ENCODE measurements around the gene SGO2.
"Not testable (repeated sequence)": the region's sequence is repeated elsewhere in the genome, so short reads cannot be mapped to it uniquely, and the experiment has no call there.

Gene SGO2

DNA sequence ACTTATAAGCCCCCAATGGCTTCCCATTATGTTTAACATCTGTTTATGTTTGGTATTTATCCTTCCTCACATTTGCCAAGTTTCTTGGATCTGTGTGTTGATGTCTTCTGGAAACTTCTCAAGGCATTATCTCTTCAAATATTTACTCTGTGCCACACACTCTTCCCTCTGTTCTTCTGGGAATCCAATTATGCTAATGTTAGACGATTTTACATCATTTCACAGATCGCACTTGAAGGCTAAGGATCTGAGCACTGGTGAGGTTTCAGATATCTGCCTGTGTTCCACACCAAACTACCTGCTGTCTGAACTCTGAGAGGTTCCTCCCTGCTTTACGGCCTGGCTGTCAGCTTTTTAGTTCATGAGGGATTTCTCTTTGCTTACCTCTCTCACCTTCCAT is 69.9 kb downstream of the SGO2 start:
- no peak for DNase-seq

DNA sequence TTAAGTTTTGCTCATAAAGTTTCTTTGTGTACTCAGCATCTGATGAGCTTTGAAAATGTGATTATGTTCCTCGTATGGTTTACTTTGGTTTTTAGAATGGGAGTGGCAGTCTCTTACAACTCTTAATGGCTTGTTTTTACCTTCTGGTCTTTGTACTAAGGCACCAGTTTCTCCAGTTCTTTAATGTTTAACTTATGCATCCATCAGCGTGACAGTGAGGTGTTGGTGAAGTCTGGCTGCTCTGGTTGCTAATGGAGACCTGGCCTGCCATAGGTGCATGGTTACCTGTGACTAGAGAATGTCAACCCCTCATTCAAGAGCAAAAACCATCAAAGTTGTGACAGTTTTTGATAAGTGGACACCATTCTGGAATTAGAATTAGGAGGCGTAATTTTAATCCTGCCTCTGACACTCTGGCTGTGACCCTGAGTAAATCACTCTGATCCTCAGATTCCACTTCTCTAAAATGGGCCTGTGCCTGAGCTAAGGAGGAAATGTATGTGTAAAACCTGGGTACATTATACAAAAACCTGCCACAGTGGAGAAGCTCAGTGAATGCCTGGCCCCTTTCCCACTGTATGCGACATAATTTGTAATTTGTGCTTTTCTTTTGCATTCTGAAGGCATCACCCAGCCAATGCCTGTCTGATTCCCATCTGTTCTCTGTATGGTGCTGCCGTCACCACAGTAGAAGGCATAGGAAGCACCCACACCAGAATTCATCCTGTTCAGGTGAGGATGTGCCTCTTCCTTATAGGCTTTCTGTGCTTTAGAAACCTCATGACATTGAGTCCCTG is 71.0 kb downstream of the SGO2 start:
- no peak for DNase-seq

DNA sequence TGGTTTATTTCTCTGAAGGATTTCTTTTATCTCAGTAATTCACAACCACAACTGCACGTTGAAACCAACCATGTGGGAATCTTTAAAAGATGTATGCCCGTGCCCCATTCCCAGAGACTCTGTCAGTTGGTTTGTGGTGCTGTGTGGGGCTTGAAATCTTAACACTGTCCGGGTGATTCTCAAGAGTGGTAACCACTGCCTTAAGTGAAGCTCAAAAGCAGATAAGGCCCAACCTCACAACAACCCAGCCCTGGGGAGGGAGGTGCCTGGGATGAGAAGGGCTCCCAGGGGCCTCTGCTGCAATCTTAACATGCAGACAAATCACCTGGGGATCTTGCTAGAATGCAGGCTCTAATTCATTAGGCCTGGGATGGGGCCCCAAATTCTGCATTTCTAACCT is 73.2 kb downstream of the SGO2 start:
- DNase-seq = no peak

DNA sequence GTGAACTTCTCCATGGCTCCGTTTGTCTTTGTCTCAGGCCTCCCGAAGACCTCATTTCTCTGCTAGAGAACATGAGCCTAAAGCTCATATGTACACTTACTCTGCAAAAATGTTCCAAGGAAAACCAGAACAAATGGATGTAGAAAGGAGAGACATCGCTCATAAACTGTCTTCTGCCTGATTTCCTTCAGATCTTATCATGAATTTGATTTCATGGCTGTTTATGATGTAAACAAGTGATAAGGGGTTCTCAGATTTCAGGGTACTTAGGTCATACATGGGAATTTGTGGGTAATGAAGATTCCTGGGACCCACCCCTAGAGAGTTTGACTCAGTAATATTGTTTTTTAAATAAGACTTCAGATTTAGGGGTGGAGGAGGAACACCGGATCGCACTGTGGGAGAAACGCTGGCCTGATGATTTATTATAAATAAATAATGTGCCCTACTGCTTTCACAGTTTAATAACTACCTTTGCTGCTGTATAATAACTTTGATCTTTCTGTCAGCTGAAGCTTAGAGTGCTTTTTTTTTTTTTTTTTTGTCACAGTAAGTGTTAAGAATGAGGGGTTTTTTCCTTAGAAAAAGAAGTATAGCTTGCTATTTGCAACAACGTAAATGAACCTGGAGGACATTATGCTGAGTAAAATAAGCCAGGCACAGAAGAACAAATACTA is 74.7 kb downstream of the SGO2 start:
- DNase-seq = no peak

DNA sequence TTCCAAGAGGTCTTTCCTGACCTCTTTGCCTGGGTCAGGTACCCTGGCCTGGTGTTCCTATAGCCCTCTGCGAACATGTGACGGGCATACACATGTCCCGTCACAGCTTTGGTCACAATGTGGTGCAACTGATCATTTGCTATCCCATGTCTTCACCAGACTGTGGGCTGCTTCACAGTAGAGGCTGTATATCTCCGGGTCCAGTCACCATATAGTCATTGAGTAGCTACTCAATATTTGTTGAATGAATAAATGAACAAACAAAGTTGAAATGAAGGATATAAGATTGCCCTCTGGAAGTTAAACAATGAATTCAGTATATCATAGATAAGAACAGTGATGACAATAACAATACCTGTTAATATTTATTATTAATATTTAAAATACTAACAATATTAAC is 76.6 kb downstream of the SGO2 start:
- DNase-seq = no peak

DNA sequence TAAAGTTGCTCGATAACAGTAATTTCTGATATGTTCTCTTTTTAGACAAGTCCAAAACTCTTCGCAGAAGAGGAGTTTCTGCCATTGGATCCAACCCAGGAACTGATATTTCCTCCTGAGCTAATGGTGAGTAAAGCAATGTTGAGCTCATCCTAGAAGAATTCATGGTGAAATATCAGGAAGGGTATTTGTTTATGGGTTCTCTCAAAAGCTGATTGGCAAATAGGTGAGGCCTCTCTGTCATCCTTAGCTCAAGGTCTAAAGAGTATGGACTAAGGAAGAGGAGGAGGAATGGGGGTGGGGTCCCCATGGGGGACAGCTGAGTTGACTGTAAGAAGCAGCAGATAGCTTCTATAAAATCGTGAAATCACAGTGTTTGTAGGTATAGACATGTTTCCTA is 78.0 kb downstream of the SGO2 start:
- DNase-seq = no peak

DNA sequence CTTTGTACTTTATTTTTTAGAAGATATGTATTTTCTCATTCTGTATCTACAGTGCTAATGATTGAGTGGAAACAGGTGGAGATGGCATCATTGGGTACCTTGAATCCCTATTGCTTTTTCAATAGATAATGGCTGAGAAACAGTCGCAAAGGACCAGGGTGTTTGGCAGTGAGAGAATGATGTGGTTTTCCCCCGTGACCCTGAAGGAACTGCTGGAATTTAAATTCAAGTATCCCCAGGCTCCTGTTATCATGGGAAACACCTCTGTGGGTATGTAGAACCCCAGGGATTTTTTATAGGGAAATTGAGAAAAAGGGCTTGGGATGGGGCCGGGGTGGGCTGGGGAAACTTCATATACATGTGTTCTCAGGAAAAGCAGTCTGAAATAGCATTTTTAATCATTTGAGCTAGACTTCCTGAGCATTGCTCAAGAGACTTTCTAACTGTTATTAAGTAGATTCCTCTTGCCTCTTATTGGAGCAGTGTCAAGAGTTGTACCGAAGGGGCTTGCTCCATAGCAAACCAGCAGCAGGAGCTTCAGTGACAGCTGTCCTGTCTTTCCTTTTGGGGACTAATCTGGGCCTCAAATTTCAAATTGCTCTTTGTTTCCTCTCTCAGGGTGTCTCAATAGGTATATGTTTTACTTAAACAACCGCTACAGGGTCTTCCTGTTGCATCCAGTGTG is 78.7 kb downstream of the SGO2 start:
- DNase-seq = no peak

DNA sequence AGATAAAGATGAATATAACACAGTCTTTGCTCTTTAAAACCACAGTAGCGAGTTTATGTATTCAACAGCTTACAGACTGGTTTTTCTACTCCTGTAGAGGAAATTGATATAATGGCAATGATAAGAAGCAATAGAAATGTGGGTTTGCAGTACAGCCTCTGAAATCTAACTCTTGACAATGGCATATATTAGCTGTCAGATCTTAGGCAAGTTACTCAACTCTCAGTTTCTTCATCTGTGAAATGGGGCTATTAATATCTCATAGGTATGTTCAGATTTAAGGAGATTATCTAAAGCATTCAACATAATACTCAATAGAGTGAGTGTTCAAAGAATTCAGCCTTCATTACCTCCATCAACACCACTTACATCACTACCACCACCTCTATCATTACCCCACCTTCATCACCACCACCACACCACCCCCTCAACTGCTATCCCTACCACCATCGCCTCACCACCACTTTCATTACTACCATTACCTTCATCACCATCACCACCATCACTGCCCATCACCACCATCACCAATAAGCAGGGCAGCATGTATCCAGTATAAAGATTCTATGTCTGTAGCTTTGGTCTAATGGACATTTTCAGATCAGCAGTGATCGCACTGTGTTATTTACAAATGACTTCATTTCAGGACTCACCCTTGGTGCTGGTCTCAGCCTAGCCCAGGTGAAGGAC is 82.5 kb downstream of the SGO2 start:
- no peak for DNase-seq

DNA sequence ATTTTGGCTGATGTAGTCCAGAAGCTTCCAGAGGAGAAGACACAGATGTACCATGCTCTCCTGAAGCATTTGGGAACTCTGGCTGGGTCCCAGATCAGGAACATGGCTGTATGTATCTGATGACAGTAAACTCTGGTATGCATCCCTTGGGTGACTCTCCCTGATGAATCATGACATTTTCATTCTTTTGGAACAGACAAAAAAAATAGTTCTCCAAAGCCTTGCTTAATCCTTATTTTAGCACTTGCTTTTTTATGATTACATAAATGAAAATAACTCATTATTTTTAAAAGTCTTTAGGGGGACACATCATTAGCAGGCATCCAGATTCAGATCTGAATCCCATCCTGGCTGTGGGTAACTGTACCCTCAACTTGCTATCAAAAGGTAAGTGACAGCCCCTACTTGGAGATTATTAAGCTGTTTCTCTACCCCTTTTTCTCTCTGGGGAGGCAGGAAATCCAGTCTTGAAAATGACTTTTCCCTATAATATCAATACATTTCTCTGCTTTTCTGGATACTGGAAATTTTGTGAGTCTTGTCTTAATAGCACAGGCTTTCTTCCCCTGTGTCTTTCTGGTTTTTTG is 83.1 kb downstream of the SGO2 start:
- DNase-seq = no peak

DNA sequence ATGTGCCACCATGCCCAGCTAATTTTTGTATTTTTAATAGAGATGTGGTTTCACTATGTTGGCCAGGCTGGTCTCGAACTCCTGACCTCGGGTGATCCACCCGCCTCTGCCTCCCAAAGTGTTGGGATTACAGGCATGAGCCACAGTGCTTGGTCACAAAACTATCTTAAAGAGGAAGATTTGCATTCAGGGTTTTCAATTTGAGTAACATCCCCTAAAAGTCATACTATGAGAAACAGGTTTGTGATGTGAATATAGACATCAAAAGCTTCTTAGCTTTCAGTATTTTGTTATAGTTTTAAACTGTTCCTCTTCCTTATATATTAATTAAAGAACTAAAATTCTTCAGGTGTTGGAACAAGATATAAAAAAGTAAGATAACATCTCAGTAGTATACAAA is 84.2 kb downstream of the SGO2 start:
- not testable (repeated sequence) for DNase-seq

DNA sequence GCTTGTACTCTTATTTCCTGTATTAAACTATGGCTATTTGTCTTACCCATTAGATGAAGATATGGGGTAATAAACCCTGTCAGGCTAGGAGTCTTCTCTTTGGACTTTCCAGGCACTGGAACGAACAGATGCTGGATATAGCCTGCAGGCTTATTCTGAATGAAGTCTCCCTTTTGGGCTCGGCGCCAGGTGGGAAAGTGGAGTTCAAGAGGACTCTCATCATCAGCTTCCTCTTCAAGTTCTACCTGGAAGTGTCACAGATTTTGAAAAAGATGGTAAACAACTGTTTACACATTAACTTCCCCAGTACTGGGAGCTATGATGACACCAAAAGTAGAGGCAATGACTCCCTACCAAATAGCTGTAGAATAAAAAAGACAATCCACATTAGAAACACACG is 87.7 kb downstream of the SGO2 start:
- DNase-seq = no peak

DNA sequence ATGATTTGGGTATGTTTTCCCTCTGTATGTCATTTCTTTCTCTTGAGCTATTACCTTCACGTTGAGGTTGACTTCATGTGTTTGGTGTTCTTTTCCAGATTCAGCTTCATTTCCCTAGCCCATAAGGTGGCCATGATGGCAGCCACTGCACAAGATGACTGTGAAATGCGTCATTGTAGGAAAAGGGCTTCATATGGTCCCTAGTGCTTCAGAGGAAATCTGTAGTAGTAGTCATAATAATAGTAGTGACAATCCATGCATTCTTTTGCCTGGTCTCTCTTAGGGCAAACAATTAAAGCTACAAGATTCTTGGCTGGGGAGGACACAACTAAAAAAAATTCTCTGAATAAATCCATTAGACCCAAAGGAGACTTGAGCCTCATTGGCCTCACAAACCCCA is 88.2 kb downstream of the SGO2 start:
- no peak for DNase-seq

DNA sequence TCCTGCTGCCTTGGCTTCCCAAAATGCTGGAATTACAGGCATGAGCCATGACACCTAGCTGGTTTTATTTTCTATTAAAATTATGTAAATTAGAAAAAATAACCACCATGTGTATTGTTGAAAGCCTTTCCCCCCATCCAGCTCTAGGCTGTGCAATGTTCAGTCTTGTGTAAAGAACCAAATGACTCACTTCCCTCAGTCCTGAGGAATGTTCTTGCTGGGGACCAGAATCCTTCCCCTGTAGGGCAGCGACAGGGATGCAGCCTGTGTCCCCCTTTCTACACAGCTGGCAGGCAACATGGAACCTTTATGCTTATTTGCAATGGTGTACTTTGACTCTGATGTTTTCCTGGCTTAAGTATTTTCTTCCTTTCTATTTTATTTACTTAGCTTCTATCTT is 89.2 kb downstream of the SGO2 start:
- no peak for DNase-seq

DNA sequence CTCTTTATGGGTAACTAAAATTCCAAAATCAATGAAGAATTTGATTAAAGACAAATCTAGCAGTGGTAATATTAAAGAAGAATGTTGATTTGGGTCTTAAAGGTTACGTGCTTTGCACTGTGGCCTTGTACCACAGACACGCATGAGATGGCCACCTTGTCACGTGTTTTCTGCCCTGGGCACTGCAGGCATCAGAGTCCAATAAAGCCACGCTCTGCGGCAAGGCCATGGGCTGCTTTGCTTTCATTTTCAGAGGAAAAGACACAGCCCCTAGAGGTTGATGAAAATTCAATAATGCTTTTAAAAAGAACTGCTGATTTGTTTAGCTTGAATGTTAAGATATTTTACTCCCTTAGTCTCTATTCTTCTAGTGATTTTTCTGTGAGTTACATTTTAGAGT is 90.2 kb downstream of the SGO2 start:
- DNase-seq = no peak

DNA sequence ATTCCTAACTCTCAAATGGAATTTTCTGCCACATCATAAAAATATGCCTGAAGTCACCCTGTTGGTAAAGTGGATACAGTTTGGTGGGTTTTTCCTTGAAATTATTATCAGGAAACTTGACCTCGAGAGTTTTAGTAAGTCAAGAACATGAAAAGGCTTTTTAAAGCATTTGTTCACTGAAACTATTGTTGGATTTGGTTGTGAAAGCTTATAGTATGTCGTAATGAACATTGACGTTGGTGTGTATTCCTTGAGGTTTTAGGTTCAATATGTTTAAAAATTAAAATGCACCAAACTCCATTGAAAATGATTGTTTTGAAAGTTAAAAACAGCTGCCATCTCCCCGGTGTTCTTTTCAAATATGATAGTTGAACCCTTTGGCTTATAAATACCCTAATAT is 90.6 kb downstream of the SGO2 start:
- no peak for DNase-seq

DNA sequence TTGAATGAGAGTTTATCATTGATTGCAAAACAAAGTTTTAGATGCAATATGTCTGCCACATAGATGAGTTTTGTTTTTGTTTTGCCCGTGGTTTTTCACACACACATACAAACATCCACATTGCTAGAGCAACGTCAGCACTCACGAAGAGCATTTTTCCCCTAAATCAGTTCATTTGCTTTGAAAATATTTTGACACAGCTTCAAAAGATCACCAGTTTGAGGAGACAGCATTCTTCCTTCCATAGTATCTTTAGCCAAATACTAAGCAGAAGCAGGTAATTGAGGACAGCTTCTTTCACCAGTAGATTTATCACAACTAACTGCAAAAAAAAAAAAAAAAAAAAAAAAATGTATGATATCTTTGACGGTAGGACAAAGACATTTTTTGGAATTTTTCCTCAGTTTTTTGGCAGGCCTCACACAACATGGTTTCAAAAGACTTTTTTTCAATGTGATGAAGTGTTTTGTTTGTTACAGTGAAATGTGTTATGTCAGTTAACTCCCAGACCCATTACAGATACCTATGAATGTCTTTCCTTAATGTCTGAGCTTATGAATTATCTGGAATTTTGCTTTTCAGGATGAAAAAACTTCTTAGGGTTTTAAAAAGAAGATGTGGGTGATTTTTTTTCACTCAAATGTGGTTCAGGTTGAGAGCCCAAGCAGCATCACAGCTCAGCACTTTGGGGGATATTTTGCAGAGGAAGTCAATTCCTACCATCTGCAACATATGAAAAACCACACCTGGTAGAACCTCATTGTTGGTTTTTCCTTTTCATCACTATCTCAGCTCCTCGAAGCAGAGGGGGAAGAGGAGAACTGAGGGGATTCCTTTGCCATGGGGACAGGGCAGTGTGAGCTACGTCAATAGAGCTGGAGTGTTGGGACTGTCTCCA is 91.4 kb downstream of the SGO2 start:
- DNase-seq = no peak

DNA sequence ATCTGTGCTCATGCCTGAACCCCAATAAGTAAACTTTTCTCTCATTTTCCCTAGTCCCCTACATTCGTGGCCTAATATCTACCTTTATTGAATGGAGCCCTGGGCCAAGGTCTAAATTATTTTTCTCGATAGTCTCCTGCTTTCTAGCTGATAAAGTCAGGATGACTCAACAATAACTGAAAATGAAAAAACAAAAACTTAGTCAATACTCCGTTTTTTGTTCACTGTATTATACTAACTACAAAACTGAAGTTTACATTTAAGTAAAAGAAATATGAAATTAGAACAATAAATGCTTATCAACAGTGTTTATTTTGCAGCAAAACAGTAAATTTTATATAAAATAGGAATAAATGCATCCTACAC is 92.0 kb downstream of the SGO2 start:
- no peak for DNase-seq

DNA sequence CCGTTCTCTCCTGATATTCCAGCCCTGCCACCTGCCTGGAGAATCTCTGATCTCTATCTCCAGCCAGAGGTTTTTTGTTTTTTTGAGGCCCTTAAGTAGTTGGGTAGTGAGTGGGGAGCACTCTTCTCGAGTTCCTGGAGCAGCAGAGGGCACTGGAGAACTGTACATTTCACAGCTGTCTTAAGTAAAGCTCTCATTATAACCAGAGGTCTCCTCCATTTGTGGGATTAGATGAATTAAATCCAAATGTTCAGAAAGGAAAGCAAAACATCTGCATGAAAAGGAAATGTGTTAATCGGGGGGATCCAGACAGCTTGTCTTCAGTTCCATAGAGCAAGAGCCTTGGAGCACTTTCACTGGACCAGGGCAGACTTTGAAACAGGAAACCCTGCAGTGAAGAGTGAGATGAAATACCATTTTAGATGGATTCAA is 92.6 kb downstream of the SGO2 start:
- DNase-seq = no peak

DNA sequence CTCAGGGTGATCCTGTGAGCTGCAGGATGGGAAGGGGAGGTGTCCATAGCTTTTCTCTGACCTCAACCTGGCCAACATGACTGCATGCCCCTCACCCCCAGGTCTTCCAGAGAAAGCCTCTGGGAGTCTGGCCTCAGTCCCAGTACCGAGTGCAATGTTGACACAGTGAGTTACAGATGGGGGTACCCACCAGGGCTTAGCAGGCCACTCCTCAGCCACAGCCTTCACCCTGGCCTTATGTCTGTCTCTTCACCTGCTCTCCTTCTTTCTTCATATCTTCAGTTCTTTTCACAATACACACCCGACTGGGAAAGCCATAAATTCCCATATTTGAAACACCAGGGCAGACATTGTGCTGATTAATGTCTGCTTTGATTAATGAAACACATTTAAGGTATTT is 93.3 kb downstream of the SGO2 start:
- DNase-seq = no peak

DNA sequence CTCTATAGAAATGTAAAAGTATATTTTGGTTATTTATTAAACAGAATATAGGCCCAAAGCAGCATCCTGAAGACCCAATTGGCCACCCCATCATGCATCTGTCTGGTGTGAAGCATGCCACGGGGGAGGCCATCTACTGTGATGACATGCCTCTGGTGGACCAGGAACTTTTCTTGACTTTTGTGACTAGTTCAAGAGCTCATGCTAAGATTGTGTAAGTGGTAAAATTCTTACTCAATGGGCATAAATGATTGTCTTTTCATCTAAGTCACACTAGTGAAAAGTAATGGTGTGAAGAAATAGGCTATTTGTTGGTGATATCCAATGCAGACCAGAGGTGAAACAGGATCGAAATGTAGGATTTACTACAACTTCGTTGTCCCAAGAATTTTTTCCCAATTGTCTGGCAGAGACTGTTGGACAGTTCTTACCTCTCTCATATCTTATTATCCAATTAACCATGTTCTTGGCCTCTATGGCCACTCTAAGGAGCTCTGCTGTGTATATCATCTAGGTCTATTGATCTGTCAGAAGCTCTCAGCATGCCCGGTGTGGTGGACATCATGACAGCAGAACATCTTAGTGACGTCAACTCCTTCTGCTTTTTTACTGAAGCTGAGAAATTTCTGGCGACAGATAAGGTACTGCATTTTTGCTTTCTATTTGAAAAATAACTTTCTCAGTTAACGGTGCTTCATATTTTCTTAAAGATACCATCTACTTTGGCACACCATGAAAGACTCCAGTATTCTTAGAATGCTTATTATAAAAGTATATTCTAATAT is 94.8 kb downstream of the SGO2 start:
- DNase-seq = no peak

DNA sequence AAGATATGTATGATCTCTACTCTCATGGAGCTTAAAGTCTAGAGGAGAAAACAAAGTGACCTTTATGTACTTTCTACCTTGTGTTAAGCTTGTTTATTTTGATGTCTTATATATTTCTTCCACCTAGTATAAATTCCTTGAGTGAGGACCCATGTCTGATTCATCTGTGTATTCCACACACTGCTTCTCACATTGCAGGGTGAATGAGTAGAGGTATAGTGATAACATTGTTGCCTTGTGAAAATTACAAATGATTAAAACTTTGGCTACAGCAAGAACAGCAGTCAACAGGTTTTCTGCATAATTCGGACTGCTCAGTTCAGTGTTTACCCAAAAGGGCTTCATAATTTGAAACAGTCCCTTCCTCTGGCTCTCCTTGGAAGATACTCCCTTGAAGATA is 96.1 kb downstream of the SGO2 start:
- no peak for DNase-seq

Measured in CD4-positive, alpha-beta T cell treated with Interleukin-12 subunit alpha and Interleukin-12 subunit beta, for 1 hour (primary cell).